HepG2 (cell line): ENCODE data around the gene ASTN2. TPM values are rescaled to one million over a fixed set of nuclear protein-coding genes. Genes with fewer than 3 reads are reported as not detected.

Source experiments
- ATAC-seq: fragments of 200-7000 bp; cut with Tn5 transposase; 3 replicates; pipeline ENCODE4 v1.9.1; 2020; ENCODE audit warnings: mild to moderate bottlenecking, moderate library complexity
- BruUV-seq: library from RNA; stranded (reverse); fragments of 400-500 nt; replicated peaks from 2 replicates; lab custom pipeline; 2021; lab: Mats Ljungman, UMichigan
- CTCF ChIA-PET: fragments of 300-600 bp; formaldehyde crosslinking; extraction: SDS; loops from one replicate; lab custom pipeline; 2021; ENCODE audit warnings: low total read pairs, inconsistent platforms, low intra/inter-chr PET ratio; lab: Yijun Ruan, JAX
- POLR2A ChIA-PET: fragments of 350-600 bp; sonication (Branson Sonifier 250); formaldehyde crosslinking; loops from one replicate; lab custom pipeline; 2020; ENCODE audit warnings: antibody characterized with exemption, inconsistent platforms; lab: Yijun Ruan, JAX
- DNase-seq: peaks from one replicate; pipeline ENCODE4 v3.0.0-alpha.2; 2015; ENCODE audit warnings: low spot score
- FAIRE-seq: peaks from 3 replicates; lab custom pipeline; 2011; peaks lifted over from hg19 to GRCh38; lab: Jason Lieb, UNC
- H2AFZ ChIP-seq: one replicate; pipeline ENCODE4 v1.6.1; 2011; ENCODE audit warnings: low read length, inconsistent platforms
- H3K27ac ChIP-seq: fragments of 300-600 bp; 3 replicates; pipeline ENCODE4 v1.8.0; 2011; ENCODE audit warnings: mixed run types, mild to moderate bottlenecking, mixed read lengths, low read length, inconsistent platforms; ENCODE audit not compliant: insufficient read depth; ENCODE audit errors: extremely low read length
- H3K27me3 ChIP-seq, 2 experiments: fragments of 200-600 bp in 1 of 2; 2 replicates in 1 of 2; 3 replicates in 1 of 2; pipeline versions ENCODE4 v1.6.0 to v1.8.0; 2011; ENCODE audit warnings: low read length in 2 of 2, mild to moderate bottlenecking in 2 of 2, moderate library complexity in 2 of 2, inconsistent platforms in 1 of 2; ENCODE audit not compliant: insufficient read depth in 2 of 2, control insufficient read depth in 1 of 2
- H3K36me3 ChIP-seq, 2 experiments: fragments of 200-600 bp in 1 of 2; replicated peaks in 1 of 2; 2 replicates in 1 of 2; 3 replicates in 1 of 2; pipeline versions ENCODE4 v1.5.1 to v1.8.0; 2011; ENCODE audit warnings: low read length in 2 of 2, inconsistent platforms in 1 of 2; ENCODE audit not compliant: insufficient read depth in 2 of 2, control insufficient read depth in 1 of 2
- H3K4me1 ChIP-seq: 2 replicates; pipeline ENCODE4 v1.5.1; 2012; ENCODE audit warnings: low read length, inconsistent platforms; ENCODE audit not compliant: insufficient read depth
- H3K4me2 ChIP-seq: 2 replicates; pipeline ENCODE4 v1.6.0; 2011; ENCODE audit warnings: low read depth, low read length, inconsistent platforms
- H3K4me3 ChIP-seq, 3 experiments: fragments of 200-600 bp in 1 of 3; sonication (generic), shearing (Covaris generic) in 1 of 3; replicated peaks in 1 of 3; 2 replicates each; pipeline ENCODE4 v1.5.1; 2011 to 2016; ENCODE audit warnings: low read length in 3 of 3, inconsistent platforms in 2 of 3, low read depth in 2 of 3, mild to moderate bottlenecking in 2 of 3, control low read depth in 1 of 3, mixed read lengths in 1 of 3; ENCODE audit not compliant: insufficient read depth in 1 of 3
- H3K79me2 ChIP-seq: one replicate; pipeline ENCODE4 v1.6.1; 2011; ENCODE audit warnings: low read length, inconsistent platforms; ENCODE audit not compliant: insufficient read depth
- H3K9ac ChIP-seq: 2 replicates; pipeline ENCODE4 v1.6.0; 2011; ENCODE audit warnings: mild to moderate bottlenecking, low read depth, low read length, inconsistent platforms; ENCODE audit not compliant: insufficient read depth
- H3K9me3 ChIP-seq: 2 replicates; pipeline ENCODE4 v1.5.1; 2012; ENCODE audit warnings: mild to moderate bottlenecking, low read length
- H4K20me1 ChIP-seq: 2 replicates; pipeline ENCODE4 v1.6.0; 2011; ENCODE audit warnings: inconsistent platforms, mild to moderate bottlenecking, low read length, moderate library complexity; ENCODE audit not compliant: insufficient read depth
- ADNP ChIP-seq: sonication (generic); formaldehyde crosslinking; IDR thresholded peaks from 2 replicates; pipeline ENCODE4 v1.4.0; 2020; ENCODE audit warnings: missing genetic modification reagents
- AKAP8 ChIP-seq: sonication (generic); formaldehyde crosslinking; IDR thresholded peaks from 2 replicates; pipeline ENCODE4 v1.5.1; 2020; ENCODE audit warnings: mild to moderate bottlenecking, missing genetic modification reagents
- CBX2 ChIP-seq, 2 experiments: fragments of 200-600 bp in 1 of 2; sonication (generic); formaldehyde crosslinking in 1 of 2; IDR thresholded peaks; 2 replicates each; pipeline versions ENCODE4 v1.7.0 to v1.8.1; 2018 to 2022; ENCODE audit warnings: low read depth in 2 of 2, low read length in 1 of 2, mild to moderate bottlenecking in 1 of 2, missing genetic modification reagents in 1 of 2
- CBX5 ChIP-seq: sonication (generic); formaldehyde crosslinking; IDR thresholded peaks from 2 replicates; pipeline ENCODE4 v1.4.0; 2020; ENCODE audit warnings: missing genetic modification reagents, borderline replicate concordance
- GMEB2 ChIP-seq: IDR thresholded peaks from 2 replicates; pipeline ENCODE4 v1.6.1; 2016; ENCODE audit warnings: missing biosample characterization, missing genetic modification reagents, low read depth
- KLF9 ChIP-seq: IDR thresholded peaks from 2 replicates; pipeline ENCODE4 v1.6.1; 2016; ENCODE audit warnings: low read depth
- RAD21 ChIP-seq: fragments of 450-650 bp; formaldehyde crosslinking; IDR thresholded peaks from 2 replicates; pipeline ENCODE4 v1.5.0; 2020; ENCODE audit warnings: mild to moderate bottlenecking
- REXO4 ChIP-seq: sonication (generic); formaldehyde crosslinking; IDR thresholded peaks from 2 replicates; pipeline ENCODE4 v1.8.0; 2022; ENCODE audit warnings: missing genetic modification reagents, mild to moderate bottlenecking, borderline replicate concordance
- SMAD3 ChIP-seq: sonication (generic); formaldehyde crosslinking; IDR thresholded peaks from 2 replicates; pipeline ENCODE4 v1.4.0; 2020; ENCODE audit warnings: missing genetic modification reagents
- SOX6 ChIP-seq, 2 experiments: fragments of 450-650 bp in 1 of 2; sonication (generic) in 1 of 2; formaldehyde crosslinking in 1 of 2; IDR thresholded peaks; 2 replicates each; pipeline versions ENCODE4 v1.4.0 to v1.6.1; 2017 to 2020; ENCODE audit warnings: antibody characterized with exemption in 1 of 2, mild to moderate bottlenecking in 1 of 2, missing genetic modification reagents in 1 of 2
- TARDBP ChIP-seq: sonication (generic); formaldehyde crosslinking; IDR thresholded peaks from 2 replicates; pipeline ENCODE4 v1.8.0; 2022; ENCODE audit warnings: mild to moderate bottlenecking, missing genetic modification reagents
- YY1 ChIP-seq: IDR thresholded peaks from 2 replicates; pipeline ENCODE4 v1.6.1; 2011; ENCODE audit warnings: low read length, low read depth, moderate library complexity, mild to moderate bottlenecking; ENCODE audit not compliant: insufficient read depth, insufficient replicate concordance
- ZGPAT ChIP-seq: IDR thresholded peaks from 2 replicates; pipeline ENCODE4 v1.6.1; 2016; ENCODE audit warnings: mild to moderate bottlenecking
- ZNF253 ChIP-seq: sonication (generic); formaldehyde crosslinking; IDR thresholded peaks from 2 replicates; pipeline ENCODE4 v1.8.0; 2022; ENCODE audit warnings: mild to moderate bottlenecking, missing genetic modification reagents, borderline replicate concordance
- ZNF275 ChIP-seq: sonication (generic); formaldehyde crosslinking; IDR thresholded peaks from 2 replicates; pipeline ENCODE4 v1.8.0; 2022; ENCODE audit warnings: missing genetic modification reagents, mild to moderate bottlenecking, inconsistent platforms, borderline replicate concordance
- ZNF30 ChIP-seq: sonication (generic); formaldehyde crosslinking; IDR thresholded peaks from 2 replicates; pipeline ENCODE4 v1.5.0; 2020; ENCODE audit warnings: mild to moderate bottlenecking, missing genetic modification reagents
- ZNF414 ChIP-seq: sonication (generic); formaldehyde crosslinking; IDR thresholded peaks from 2 replicates; pipeline ENCODE4 v1.5.0; 2020; ENCODE audit warnings: missing genetic modification reagents
- WGBS: methylation state at CpG from one replicate; pipeline ENCODE4 v1.1.6; 2017; ENCODE audit warnings: low lambda C conversion rate; 5-methylcytosine and 5-hydroxymethylcytosine counted together
- in situ Hi-C: cut with HindIII; loops from 2 replicates; pipeline ENCODE4 v1.10.0; 2017; ENCODE audit warnings: low pct_unique_long_range_greater_than_20kb; ENCODE audit not compliant: extremely low pct_ligation_motif_present
- intact Hi-C: fragments of 100-400 bp; cut with micrococcal nuclease; formaldehyde crosslinking; loops from one replicate; pipeline ENCODE4 v1.10.0; 2022; ENCODE audit not compliant: unreplicated experiment
- polyA plus RNA-seq, 8 experiments: library from polyadenylated mRNA; depleted of rRNA in 3 of 8; stranded (reverse) in 7 of 8; unstranded in 1 of 8; fragments of >200 nt; fragmentation: Illumina TruSeq in 4 of 8; extraction: Trizol in 4 of 8; gene quantifications; 2 replicates each; pipeline versions ENCODE4 v1.2.1 to v1.2.3, GENCODE V29; 2011 to 2016; ENCODE audit warnings: low read depth in 4 of 8, missing spikeins in 1 of 8, mixed read lengths in 1 of 8; ENCODE audit not compliant: insufficient read depth in 1 of 8
- total RNA-seq, 5 experiments: library from RNA; depleted of rRNA; stranded (reverse); fragments of >200 nt; fragmentation: Illumina TruSeq; extraction: Trizol; gene quantifications; 2 replicates each; pipeline ENCODE4 v1.2.3, GENCODE V29; 2016; ENCODE audit warnings: low read depth in 1 of 5
- TF ChIP-seq, protein P1 (sequence below): IDR thresholded peaks from 2 replicates; pipeline ENCODE4 v1.6.1; 2016; ENCODE audit warnings: mild to moderate bottlenecking, missing biosample characterization, missing genetic modification reagents

The ASTN2 gene
- total and polyA plus RNA-seq, 2 of the 13 experiments (the other 11 are each of a cell fraction or from before 2014, with no cell fraction given), result 5.2 to 13.5 TPM

DNA sequence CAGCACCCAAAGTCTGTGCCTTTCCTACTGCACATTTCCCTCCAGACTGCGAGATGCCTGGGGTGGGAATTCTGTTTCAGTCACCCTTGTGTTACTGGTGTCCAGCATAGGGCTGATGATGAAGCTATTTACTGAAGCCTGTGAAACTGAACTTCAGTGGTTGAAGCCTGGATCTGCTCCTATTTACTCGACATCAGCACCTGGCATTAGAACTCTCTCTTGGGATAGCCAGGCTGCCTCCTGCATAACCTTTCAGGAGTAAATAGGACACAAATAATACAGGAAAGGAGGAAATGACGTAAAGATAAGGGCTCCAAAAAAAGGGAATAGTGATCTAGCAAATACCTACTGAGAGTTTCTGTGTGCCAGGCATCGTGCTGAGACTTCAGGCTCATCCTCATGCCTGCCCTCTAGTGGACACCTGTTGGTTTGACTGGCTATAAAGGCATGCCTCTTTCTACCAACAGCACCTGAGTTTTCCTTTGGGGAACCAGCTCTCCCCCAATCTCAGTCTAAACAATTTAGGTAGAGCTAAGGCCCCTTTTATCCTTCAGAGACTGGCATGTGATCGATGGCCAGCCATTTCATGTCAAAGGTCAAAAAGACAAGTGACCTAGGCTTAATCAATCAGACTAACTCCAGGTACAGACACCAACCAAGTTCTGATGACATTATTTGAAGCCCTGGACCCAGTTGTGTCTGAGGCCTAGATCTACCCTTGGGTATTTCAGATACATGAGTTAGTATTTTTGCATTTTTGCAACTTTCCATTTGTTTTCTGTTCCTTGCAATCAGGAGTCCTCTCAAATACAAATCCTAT lies 919.8 kb downstream of the ASTN2 start:
- Histone ChIP-seq H3K4me2 (no peak overlapping the region), H3K9ac (no peak overlapping the region), H3K79me2 (no peaks in the 10 kb centered on the region), H4K20me1 (no peaks in the 10 kb centered on the region), H3K4me3 (no peak overlapping the region), H3K27ac (no peak overlapping the region), H3K27me3 (no peaks in the 10 kb centered on the region), H3K36me3 (no peaks in the 10 kb centered on the region), H3K4me1 (peaks cover 2% of the 10 kb centered on the region), H3K9me3 (no peaks in the 10 kb centered on the region), H2AFZ (no peak overlapping the region)
- intact Hi-C loops, result loop anchor here (1.0 to 2.0 kb wide), 2 partner anchors 77 to 332 kb away; no protein-coding TSS in a partner anchor
- ATAC-seq, result peak; percentile 77
- 54% methylated on average over 5 of the region's 5 CpGs for WGBS
- no TSS peak for BruUV-seq
- FAIRE-seq, result peak; percentile 65
- DNase-seq, result peak; percentile 26
- POLR2A ChIA-PET, result no interaction called here
- in situ Hi-C loops, result loop anchor here (5.0 kb wide), 1 partner anchor 77 kb away; no protein-coding TSS in a partner anchor
- CTCF ChIA-PET, result interaction anchor here (1.1 to 2.9 kb wide), 2 partner anchors 77 to 611 kb away, joined by 4 to 21 read pairs; no protein-coding TSS in a partner anchor
- no peak for TF ChIP-seq ZGPAT (CRISPR knock-in tag)
- TF ChIP-seq ZNF275 (CRISPR knock-in tag), result no peak
- no peak for TF ChIP-seq ZNF30 (CRISPR knock-in tag)
- TF ChIP-seq SMAD3 (CRISPR knock-in tag), result 0 out of 2 replicates have a peak, but pooled peaks have one; percentile 42
- TF ChIP-seq CBX2 (IDR thresholded peaks at IDR 0.05; ENCODE audit: low read depth, low read length), result no peak
- TF ChIP-seq CBX2 (CRISPR knock-in tag; IDR thresholded peaks at IDR 0.05; ENCODE audit: low read depth), result no peak
- TF ChIP-seq ZNF253, result no peak
- TF ChIP-seq CBX5 (CRISPR knock-in tag), result 0 out of 2 replicates have a peak, but pooled peaks have one; percentile 20
- no peak for TF ChIP-seq TARDBP (CRISPR knock-in tag)
- no peak for TF ChIP-seq YY1
- TF ChIP-seq GMEB2, result no peak
- TF ChIP-seq ZNF414 (CRISPR knock-in tag), result no peak
- TF ChIP-seq RAD21 (CRISPR knock-in tag), result peak; percentile 52
- TF ChIP-seq, protein P1, sequence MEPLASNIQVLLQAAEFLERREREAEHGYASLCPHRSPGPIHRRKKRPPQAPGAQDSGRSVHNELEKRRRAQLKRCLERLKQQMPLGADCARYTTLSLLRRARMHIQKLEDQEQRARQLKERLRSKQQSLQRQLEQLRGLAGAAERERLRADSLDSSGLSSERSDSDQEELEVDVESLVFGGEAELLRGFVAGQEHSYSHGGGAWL (CRISPR knock-in tag), result no peak
- no peak for TF ChIP-seq SOX6 (IDR thresholded peaks at IDR 0.05)
- TF ChIP-seq SOX6 (CRISPR knock-in tag; IDR thresholded peaks at IDR 0.05), result no peak
- TF ChIP-seq ADNP (CRISPR knock-in tag), result no peak
- no peak for TF ChIP-seq REXO4 (CRISPR knock-in tag)
- no peak for TF ChIP-seq AKAP8 (CRISPR knock-in tag)
- no peak for TF ChIP-seq KLF9 (CRISPR knock-in tag)
